Measurements from ENCODE around the gene ADAMTSL3. TPM values are rescaled to one million over a fixed set of nuclear protein-coding genes. Genes with fewer than 3 reads are reported as not detected.

ADAMTSL3 gene
- total and polyA plus RNA-seq, 2 of the 8 experiments (the other 6 are each of a cell fraction or from before 2014, with no cell fraction given): 0.35 to 1.4 TPM

DNA sequence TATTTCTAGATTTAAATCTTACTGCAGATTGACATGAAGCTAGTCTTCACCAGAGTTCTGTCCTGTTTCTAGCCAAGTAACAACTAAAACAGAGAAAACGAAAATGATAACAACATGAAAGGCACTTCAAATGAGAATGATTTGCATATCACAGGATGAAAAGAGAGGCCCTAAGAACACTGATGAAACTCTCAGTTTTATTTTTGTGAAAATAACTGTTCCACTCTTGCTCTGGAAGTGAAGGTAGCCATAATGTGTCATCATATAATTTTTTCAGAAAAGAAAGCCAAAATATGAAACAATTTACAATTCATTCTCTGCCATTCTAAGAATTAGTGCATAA, 274.4 kb downstream of the ADAMTSL3 start:
- H2BK120ac ChIP-seq (replicated peaks; ENCODE audit: low read depth, low read length): no peak overlapping the region
- no peaks in the 10 kb centered on the region for H4K20me1 ChIP-seq (replicated peaks in 1 of 2; ENCODE audit: control insufficient read depth in 1 of 2, insufficient read depth in 2 of 2, low read length in 2 of 2)
- H2BK12ac ChIP-seq (ENCODE audit: low read depth, low read length): no peak overlapping the region
- no peak overlapping the region for H4K91ac ChIP-seq (replicated peaks; ENCODE audit: insufficient read length, low read length)
- DNase-seq (ENCODE audit: low read depth in 1 of 2, low spot score in 2 of 2) (no peak), FAIRE-seq (no peak)
- no peaks in the 10 kb centered on the region for H3K79me2 ChIP-seq (ENCODE audit: control insufficient read depth in 1 of 2, insufficient read depth in 2 of 2, low read length in 2 of 2)
- no peaks in the 10 kb centered on the region for H3K79me1 ChIP-seq (ENCODE audit: low read depth, low read length)
- no peak overlapping the region for H3K9ac ChIP-seq (replicated peaks in 1 of 4; ENCODE audit: extremely low read depth in 1 of 4, low read depth in 3 of 4, low read length in 3 of 4)
- H3K4me2 ChIP-seq (ENCODE audit: insufficient read depth in 1 of 2, low read depth in 2 of 2, low read length in 2 of 2): no peak overlapping the region
- no peak overlapping the region for H2BK20ac ChIP-seq (ENCODE audit: low read length)
- H2BK5ac ChIP-seq (ENCODE audit: low read depth, low read length): no peak overlapping the region
- H3K9me3 ChIP-seq (ENCODE audit: insufficient read depth in 2 of 2, low read depth in 1 of 2, low read length in 1 of 2): peaks cover 0 to 2% of the 10 kb centered on the region in 2 experiments; a peak in 1 of 4 replicates
- H3K4me1 ChIP-seq (replicated peaks in 1 of 4; ENCODE audit: control insufficient read depth in 3 of 4, insufficient read depth in 4 of 4, low read length in 3 of 4): no peaks in the 10 kb centered on the region
- no peaks in the 10 kb centered on the region for H3K27me3 ChIP-seq (replicated peaks in 1 of 4; ENCODE audit: control insufficient read depth in 3 of 4, extremely low read depth in 1 of 4, insufficient read depth in 3 of 4, low read length in 3 of 4)
- no peak overlapping the region for H4K5ac ChIP-seq (ENCODE audit: insufficient read length, low read depth, low read length)
- H3K4ac ChIP-seq (replicated peaks; ENCODE audit: insufficient read length, low read depth, low read length): no peak overlapping the region
- no peak overlapping the region for H2AK5ac ChIP-seq (ENCODE audit: low read depth, low read length)
- H3K36me3 ChIP-seq (ENCODE audit: control insufficient read depth in 2 of 4, insufficient read depth in 4 of 4, low read length in 3 of 4): no peaks in the 10 kb centered on the region
- H3K27ac ChIP-seq (ENCODE audit: low read depth, low read length): no peak overlapping the region
- H3K18ac ChIP-seq (ENCODE audit: extremely low read depth, low read length): no peak overlapping the region
- H2AFZ ChIP-seq (ENCODE audit: low read length): no peak overlapping the region
- TF ChIP-seq CEBPB (IDR thresholded peaks at IDR 0.05; ENCODE audit: low read depth, low read length) (no peak), BACH1 (IDR thresholded peaks at IDR 0.05; ENCODE audit: low read length) (no peak), MAFK (IDR thresholded peaks at IDR 0.05; ENCODE audit: low read depth, low read length) (no peak), ASH2L (IDR thresholded peaks at IDR 0.05; ENCODE audit: low read length) (no peak)
- CTCF ChIA-PET (ENCODE audit: partially characterized antibody): interaction anchor here (0.6 kb wide), 1 partner anchor 149 kb away, joined by 3 read pairs; no protein-coding TSS in a partner anchor
- H2BK15ac ChIP-seq (ENCODE audit: low read length): no peak overlapping the region
- WGBS, 2 experiments (ENCODE audit: extremely low coverage in 1 of 2, insufficient coverage in 1 of 2, insufficient read length in 1 of 2, insufficient replicate concordance in 2 of 2, low coverage in 1 of 2, low lambda C conversion rate in 2 of 2, missing lambda C conversion rate in 1 of 2): 92% methylated on average over 1 of the region's 1 CpG; no CpG with 5 or more reads in 1 of the 2 experiments
- no peak overlapping the region for H3K4me3 ChIP-seq (ENCODE audit: extremely low read depth in 1 of 4, insufficient read depth in 2 of 4, low read depth in 3 of 4, low read length in 4 of 4)
- no peak overlapping the region for H4K8ac ChIP-seq (ENCODE audit: extremely low read depth, insufficient read depth, low read length)
- no peak overlapping the region for H3K23ac ChIP-seq (ENCODE audit: insufficient read length)
- POLR2A ChIA-PET (ENCODE audit: partially characterized antibody): no interaction called here
- no peak overlapping the region for H3K56ac ChIP-seq (replicated peaks; ENCODE audit: insufficient read length, low read depth, low read length)
- no peak overlapping the region for H3K14ac ChIP-seq (ENCODE audit: insufficient read length)
- H3K23me2 ChIP-seq (ENCODE audit: low read depth, low read length): no peaks in the 10 kb centered on the region
